Lung (tissue), 12 donors: ENCODE measurements around the gene YAP1. TPM values are rescaled to one million over a fixed set of nuclear protein-coding genes. Genes with fewer than 3 reads are reported as not detected.
"Not testable (repeated sequence)": the region's sequence is repeated elsewhere in the genome, so short reads cannot be mapped to it uniquely, and the experiment has no call there.

Source experiments
- ATAC-seq: fragments of 200-7000 bp; cut with Tn5 transposase; one replicate; pipeline ENCODE4 v1.9.1; 2020; ENCODE audit warnings: moderate number of reproducible peaks; ENCODE audit not compliant: insufficient read depth, low FRiP score
- DNase-seq, 3 donors: peaks; one replicate each; pipeline ENCODE4 v3.0.0-alpha.2; 2013 to 2017
- H3K27ac ChIP-seq, 2 donors: one replicate each; pipeline ENCODE4 v1.5.1; 2013; ENCODE audit warnings: mild to moderate bottlenecking in 2 of 2, moderate library complexity in 2 of 2, control low read depth in 1 of 2, inconsistent platforms in 1 of 2, low read depth in 1 of 2, low read length in 1 of 2
- H3K27me3 ChIP-seq, 3 donors: one replicate each; pipeline ENCODE4 v1.5.1; 2013; ENCODE audit warnings: low read length in 2 of 3; ENCODE audit not compliant: control insufficient read depth in 3 of 3, insufficient read depth in 3 of 3
- H3K36me3 ChIP-seq, 4 donors: one replicate each; pipeline ENCODE4 v1.5.1; 2013; ENCODE audit warnings: low read length in 4 of 4, mild to moderate bottlenecking in 1 of 4, moderate library complexity in 1 of 4; ENCODE audit not compliant: control insufficient read depth in 4 of 4, insufficient read depth in 4 of 4
- H3K4me1 ChIP-seq, 5 donors: one replicate each; pipeline ENCODE4 v1.5.1; 2013; ENCODE audit warnings: low read length in 5 of 5, mild to moderate bottlenecking in 2 of 5, moderate library complexity in 1 of 5; ENCODE audit not compliant: control insufficient read depth in 5 of 5, insufficient read depth in 5 of 5
- H3K4me3 ChIP-seq: one replicate; pipeline ENCODE4 v1.5.1; 2013; ENCODE audit warnings: mild to moderate bottlenecking, control low read depth, moderate library complexity
- H3K9ac ChIP-seq, 2 donors: one replicate each; pipeline ENCODE4 v1.5.1; 2013; ENCODE audit warnings: low read length in 2 of 2, control low read depth in 1 of 2; ENCODE audit not compliant: insufficient read depth in 1 of 2
- H3K9me3 ChIP-seq, 4 donors: one replicate each; pipeline ENCODE4 v1.5.1; 2013; ENCODE audit warnings: low read length in 3 of 4, mild to moderate bottlenecking in 1 of 4, moderate library complexity in 1 of 4; ENCODE audit not compliant: control insufficient read depth in 4 of 4, insufficient read depth in 3 of 4
- CTCF ChIP-seq: IDR thresholded peaks from 2 replicates; pipeline ENCODE4 v1.5.1; 2012; ENCODE audit warnings: mild to moderate bottlenecking; ENCODE audit errors: control extremely low read depth, extremely low read depth
- WGBS, 2 donors: extraction: QIAGEN DNeasy Blood & Tissue Kit; methylation state at CpG; one replicate each; pipeline ENCODE4 v1.1.7; 2013; 5-methylcytosine and 5-hydroxymethylcytosine counted together
- polyA plus RNA-seq, 2 donors: library from polyadenylated mRNA; stranded (reverse); fragments of 200-250 nt; gene quantifications; one replicate each; pipeline ENCODE4 v1.2.1, GENCODE V29; 2013
- total RNA-seq, 2 donors: library from RNA; depleted of rRNA in 1 of 2; stranded (reverse); fragments of >200 nt in 1 of 2; gene quantifications; one replicate each; pipeline ENCODE4 v1.2.1, GENCODE V29; 2014 to 2021
- donor health status: control.
- donor health status: control.
- donor health status: Bipolar disorder and iron deficiency.
- donor health status: healthy.
- donor health status: DM: yes; HTN: yes; CAD: no.

Gene YAP1
- total and polyA plus RNA-seq, 4 donors, result 29.5 to 257 (median 80.4) TPM

- ATAC-seq (no peak), DNase-seq (peak; percentile 32 to 61 (median 58))
Observed at GRCh38 chr11:102197670-102198139, 87.5 kb downstream of the YAP1 start.

GRCh38 chr11:102199673-102200072 is 89.4 kb downstream of the YAP1 start:
- no peak overlapping the region for H3K27ac ChIP-seq
- peaks cover 0 to 48% (median 11%) of the 10 kb centered on the region in 5 donors for H3K4me1 ChIP-seq
- 93 to 97% methylated on average over 2 of the region's 2 CpGs for WGBS, 2 donors
- no peak overlapping the region for H3K9ac ChIP-seq
- peaks cover 0 to 28% (median under 1%) of the 10 kb centered on the region in 4 donors for H3K36me3 ChIP-seq
- no peaks in the 10 kb centered on the region for H3K27me3 ChIP-seq
- DNase-seq (no peak), ATAC-seq (no peak)
- no peaks in the 10 kb centered on the region for H3K9me3 ChIP-seq
- no peak for TF ChIP-seq CTCF
- no peak overlapping the region for H3K4me3 ChIP-seq

More at GRCh38 chr11:102197670-102198139, 87.5 kb downstream of the YAP1 start:
- no peak overlapping the region for H3K4me3 ChIP-seq
- no peak overlapping the region for H3K27ac ChIP-seq
- H3K9ac ChIP-seq, result peak overlapping the region in 1 of 2 donors; percentile 38
- WGBS, 2 donors, result 52 to 66% methylated on average over 2 of the region's 2 CpGs
- H3K9me3 ChIP-seq, result no peaks in the 10 kb centered on the region
- peaks cover 0 to 22% (median 1%) of the 10 kb centered on the region in 4 donors for H3K36me3 ChIP-seq
- no peak for TF ChIP-seq CTCF
- H3K4me1 ChIP-seq, result peaks cover 0 to 65% (median 6%) of the 10 kb centered on the region in 5 donors
- no peaks in the 10 kb centered on the region for H3K27me3 ChIP-seq

- DNase-seq, H3K9me3 ChIP-seq, H3K9ac ChIP-seq, H3K27me3 ChIP-seq, H3K4me3 ChIP-seq, ATAC-seq, H3K27ac ChIP-seq: not testable (repeated sequence)
- Histone ChIP-seq H3K36me3 (peaks cover 0 to 25% (median under 1%) of the 10 kb centered on the region in 4 donors), H3K4me1 (peaks cover 0 to 44% (median 11%) of the 10 kb centered on the region in 5 donors)
- 61 to 79% methylated on average over 5 of the region's 5 CpGs for WGBS, 2 donors
Observed at GRCh38 chr11:102200325-102200724, 90.1 kb downstream of the YAP1 start.

GRCh38 chr11:102201776-102202175 is 91.5 kb downstream of the YAP1 start:
- Histone ChIP-seq H3K4me3 (no peak overlapping the region), H3K9ac (no peak overlapping the region), H3K36me3 (peaks cover 0 to 27% (median 6%) of the 10 kb centered on the region in 4 donors), H3K27me3 (no peaks in the 10 kb centered on the region), H3K4me1 (peaks cover 0 to 31% (median 11%) of the 10 kb centered on the region in 5 donors), H3K27ac (no peak overlapping the region), H3K9me3 (no peaks in the 10 kb centered on the region)
- 96 to 97% methylated on average over 2 of the region's 2 CpGs for WGBS, 2 donors
- no peak for ATAC-seq
- no peak for DNase-seq
- no peak for TF ChIP-seq CTCF
